LNCAP (cell line): ENCODE data around the gene STK10.

Experiments used
- TF ChIP-seq, protein P1 (sequence below): fragments of 450-650 bp; IDR thresholded peaks from 2 replicates; pipeline ENCODE4 v1.5.1; 2017; ENCODE audit warnings: mild to moderate bottlenecking

STK10 gene

DNA sequence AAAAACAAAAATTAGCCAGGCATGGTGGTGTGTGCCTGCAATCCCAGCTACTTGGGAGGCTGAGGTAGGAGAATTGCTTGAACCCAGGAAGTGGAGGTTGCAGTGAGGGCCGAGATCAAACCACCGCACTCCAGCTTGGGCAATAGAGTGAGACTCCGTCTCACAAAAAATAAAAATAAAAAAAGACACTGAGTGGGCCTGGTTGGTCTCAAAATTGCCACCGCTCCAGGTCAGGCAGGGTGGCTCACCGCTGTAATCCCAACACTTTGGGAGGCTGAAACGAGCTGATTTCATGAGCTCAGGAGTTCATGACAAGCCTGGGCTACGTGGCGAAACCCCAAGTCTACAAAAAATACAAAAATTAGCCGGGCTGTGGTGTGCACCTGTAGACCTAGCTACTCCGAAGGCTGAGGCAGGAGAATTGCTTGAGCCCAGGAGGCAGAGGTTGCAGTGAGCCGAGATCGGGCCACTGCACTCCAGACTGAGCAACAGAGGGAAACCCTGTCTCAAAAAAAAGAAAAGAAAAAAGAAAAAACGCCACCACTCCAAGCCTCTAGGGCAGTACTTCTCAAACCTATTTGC, 1.8 kb downstream of the STK10 start:
- TF ChIP-seq, protein P1, sequence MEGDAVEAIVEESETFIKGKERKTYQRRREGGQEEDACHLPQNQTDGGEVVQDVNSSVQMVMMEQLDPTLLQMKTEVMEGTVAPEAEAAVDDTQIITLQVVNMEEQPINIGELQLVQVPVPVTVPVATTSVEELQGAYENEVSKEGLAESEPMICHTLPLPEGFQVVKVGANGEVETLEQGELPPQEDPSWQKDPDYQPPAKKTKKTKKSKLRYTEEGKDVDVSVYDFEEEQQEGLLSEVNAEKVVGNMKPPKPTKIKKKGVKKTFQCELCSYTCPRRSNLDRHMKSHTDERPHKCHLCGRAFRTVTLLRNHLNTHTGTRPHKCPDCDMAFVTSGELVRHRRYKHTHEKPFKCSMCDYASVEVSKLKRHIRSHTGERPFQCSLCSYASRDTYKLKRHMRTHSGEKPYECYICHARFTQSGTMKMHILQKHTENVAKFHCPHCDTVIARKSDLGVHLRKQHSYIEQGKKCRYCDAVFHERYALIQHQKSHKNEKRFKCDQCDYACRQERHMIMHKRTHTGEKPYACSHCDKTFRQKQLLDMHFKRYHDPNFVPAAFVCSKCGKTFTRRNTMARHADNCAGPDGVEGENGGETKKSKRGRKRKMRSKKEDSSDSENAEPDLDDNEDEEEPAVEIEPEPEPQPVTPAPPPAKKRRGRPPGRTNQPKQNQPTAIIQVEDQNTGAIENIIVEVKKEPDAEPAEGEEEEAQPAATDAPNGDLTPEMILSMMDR, result no peak

DNA sequence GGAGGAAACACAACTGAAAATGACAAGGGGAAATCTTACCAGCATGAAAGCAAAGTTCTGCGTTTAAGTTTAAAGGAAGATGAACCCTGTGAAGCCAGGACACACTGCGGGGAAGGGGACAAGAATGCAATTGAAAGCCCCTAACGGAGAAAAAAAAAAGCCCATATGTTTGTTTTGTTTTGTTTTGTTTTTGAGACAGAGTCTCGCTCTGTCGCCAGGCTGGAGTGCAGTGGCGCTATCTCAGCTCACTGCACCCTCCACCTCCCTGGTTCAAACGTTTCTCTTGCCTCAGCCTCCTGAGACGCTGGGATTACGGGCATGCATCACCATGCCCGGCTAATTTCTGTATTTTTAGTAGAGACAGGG, 2.9 kb downstream of the STK10 start:
- TF ChIP-seq, protein P1, result no peak

DNA sequence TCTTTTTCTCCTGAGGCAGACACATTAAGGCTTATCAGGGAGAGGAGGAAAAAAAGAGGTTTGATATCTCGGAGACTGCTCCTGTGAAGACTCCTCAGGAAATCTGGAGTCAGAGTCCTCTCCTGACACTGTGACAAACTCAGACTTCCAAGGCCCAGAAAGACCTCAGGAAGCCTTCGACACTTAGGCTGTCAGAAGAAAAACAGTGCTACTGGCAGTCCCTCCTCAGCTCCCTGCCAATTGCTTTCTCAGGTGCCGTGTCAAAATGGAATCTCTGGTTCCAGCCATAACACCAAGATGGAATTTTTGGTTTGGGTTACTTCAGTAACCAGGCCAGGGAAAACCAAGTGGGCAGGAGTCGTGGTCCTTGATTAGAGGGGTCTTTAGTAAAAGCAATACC, 4.1 kb downstream of the STK10 start:
- TF ChIP-seq, protein P1, result no peak

DNA sequence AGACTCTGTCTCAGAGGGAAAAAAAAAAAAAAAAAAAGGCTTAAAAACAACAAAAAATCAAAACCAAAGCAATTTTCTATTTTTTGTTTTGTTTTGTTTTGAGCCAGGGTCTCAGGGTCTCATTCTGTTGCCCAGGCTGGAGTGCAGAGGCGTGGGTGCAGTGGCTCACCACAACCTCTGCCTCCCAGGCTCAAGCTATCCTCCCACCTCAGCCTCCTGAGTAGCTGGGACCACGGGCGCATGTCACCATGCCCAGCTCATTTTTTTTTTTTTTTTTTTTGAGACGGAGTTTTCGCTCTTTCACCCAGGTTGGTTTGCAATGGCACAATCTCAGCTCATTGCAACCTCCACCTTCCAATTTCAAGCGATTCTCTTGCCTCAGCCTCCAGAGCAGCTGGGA, 5.7 kb downstream of the STK10 start:
- TF ChIP-seq, protein P1, result no peak

DNA sequence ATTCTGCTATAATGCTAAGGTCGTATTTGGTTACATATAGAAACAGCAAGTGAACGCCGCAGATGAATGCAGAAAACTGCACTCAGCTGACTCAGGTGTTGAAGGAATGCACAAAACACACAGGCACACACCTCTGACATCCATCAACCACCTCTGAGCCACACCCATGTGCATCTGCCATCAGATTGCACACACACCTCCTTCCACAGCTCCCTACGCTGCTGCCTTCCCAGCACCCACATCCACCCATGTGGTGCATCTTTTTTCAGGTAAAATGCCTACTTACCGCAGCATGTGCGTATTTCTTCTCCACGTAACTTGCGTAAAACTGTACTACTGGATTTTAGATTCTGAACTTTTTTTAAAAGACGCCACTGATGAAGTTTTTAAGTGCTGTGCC, 7.1 kb downstream of the STK10 start:
- TF ChIP-seq, protein P1, result no peak

DNA sequence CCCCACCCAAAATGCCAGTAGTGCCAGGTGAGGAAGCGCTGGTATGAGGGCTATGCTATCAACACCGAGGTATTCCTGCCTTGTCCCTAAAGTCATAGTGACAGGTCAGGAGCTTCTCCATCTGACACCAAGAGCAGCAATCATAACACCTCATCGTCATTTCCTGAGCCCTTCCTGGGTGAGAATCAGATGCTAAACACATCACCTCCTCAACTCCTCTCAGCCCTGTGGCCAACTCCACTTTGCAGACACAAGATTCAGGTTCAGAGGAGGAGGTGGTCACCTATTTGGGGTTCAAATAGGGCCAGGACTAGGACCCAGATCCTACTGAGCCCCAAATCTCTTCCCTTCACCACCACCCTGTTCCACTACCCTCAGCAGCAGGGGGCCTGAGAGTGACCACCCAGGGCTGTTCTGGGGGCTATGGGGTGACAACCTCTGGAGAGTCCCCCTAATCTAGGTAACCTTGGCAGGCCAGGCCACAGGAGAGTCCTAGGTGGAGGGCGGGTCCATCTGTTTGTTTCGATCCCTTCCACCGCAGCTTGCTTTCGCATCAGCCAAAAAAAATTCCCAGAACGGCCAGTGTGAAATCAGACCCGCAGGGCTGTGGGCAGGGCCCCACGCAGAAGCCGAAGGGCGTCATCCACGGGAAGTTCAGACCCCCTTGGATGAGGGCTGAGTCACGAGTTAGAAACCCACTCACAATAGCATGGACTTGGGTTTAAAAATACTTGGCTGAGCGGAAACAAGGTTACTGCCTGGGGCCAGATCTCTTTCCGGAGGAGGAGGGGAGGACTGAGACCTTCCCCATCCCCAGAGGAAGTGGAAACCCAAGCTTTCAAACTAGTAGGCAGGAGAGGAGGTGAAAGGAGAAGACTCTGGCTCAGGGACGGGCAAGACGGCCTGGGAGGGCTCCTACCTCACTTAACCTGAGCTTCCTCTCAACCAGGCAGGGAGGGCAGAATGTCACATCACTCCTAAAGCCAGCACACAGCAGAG, 8.7 kb downstream of the STK10 start:
- TF ChIP-seq, protein P1, result no peak

DNA sequence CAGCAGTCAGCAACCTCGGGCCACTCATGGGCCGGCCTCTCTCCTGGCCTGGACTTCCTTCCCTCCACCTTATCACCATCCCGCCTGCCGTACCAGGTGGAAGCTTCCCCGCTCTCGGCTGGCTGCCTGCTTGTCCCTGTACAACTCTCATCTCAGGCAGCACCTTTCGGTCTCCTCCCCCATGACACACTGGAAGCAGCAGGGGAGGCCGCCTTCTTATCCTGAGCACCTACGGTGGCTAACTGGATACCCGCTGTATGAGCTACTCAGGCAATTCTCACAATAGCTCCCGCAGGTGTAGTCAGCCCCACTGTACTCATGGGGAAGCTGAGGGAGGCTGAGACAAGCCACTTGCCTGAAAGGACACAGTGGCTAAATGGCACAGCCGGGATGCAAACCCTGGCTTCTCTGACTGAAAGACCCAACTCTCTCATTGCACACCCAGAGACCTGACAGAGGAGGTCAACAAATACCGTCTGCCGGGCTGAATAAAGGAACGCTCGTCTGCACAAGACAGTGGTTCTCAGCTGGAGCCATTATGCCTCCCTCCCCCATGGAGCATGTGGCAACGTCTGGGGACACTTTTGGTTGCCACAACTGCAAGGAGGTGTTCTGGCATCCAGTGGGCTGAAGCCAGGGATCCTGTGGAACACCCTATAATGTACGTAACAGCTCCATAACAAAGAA, 9.6 kb downstream of the STK10 start:
- TF ChIP-seq, protein P1, result no peak
